GM23338 (cell line): ENCODE data around the gene RHEX. TPM values are rescaled to one million over a fixed set of nuclear protein-coding genes. Genes with fewer than 3 reads are reported as not detected.
"Not testable (repeated sequence)": the region's sequence is repeated elsewhere in the genome, so short reads cannot be mapped to it uniquely, and the experiment has no call there.

Experiments used
- ATAC-seq: fragments of 200-7000 bp; cut with Tn5 transposase; 3 replicates; pipeline ENCODE4 v1.9.1; 2020
- DNase-seq: peaks from one replicate; pipeline ENCODE4 v3.0.0-alpha.2; 2015; ENCODE audit warnings: low spot score
- H2AFZ ChIP-seq: fragments of 200-600 bp; sonication (generic); 2 replicates; pipeline ENCODE4 v1.8.0; 2016; ENCODE audit warnings: antibody characterized with exemption, mild to moderate bottlenecking, moderate library complexity
- H3F3A ChIP-seq: fragments of 200-600 bp; sonication (generic); replicated peaks from 2 replicates; pipeline ENCODE4 v1.8.0; 2017; ENCODE audit warnings: antibody characterized with exemption, mixed run types, low read depth
- H3K27ac ChIP-seq: fragments of 200-600 bp; sonication (generic); 2 replicates; pipeline ENCODE4 v1.6.1; 2016; ENCODE audit warnings: low read depth
- H3K27me3 ChIP-seq: fragments of 200-600 bp; sonication (generic); 2 replicates; pipeline ENCODE4 v1.8.0; 2016; ENCODE audit warnings: mild to moderate bottlenecking, mixed run types, moderate library complexity; ENCODE audit not compliant: insufficient read depth
- H3K36me3 ChIP-seq: fragments of 200-600 bp; sonication (generic); 2 replicates; pipeline ENCODE4 v1.8.0; 2016; ENCODE audit warnings: mild to moderate bottlenecking; ENCODE audit not compliant: insufficient read depth
- H3K4me1 ChIP-seq: fragments of 200-600 bp; sonication (generic); 2 replicates; pipeline ENCODE4 v1.8.0; 2016; ENCODE audit warnings: mild to moderate bottlenecking, moderate library complexity; ENCODE audit not compliant: insufficient read depth
- H3K4me2 ChIP-seq: fragments of 200-600 bp; sonication (generic); 2 replicates; pipeline ENCODE4 v1.7.1; 2017; ENCODE audit warnings: mixed run types
- H3K4me3 ChIP-seq: fragments of 200-600 bp; sonication (generic); 2 replicates; pipeline ENCODE4 v1.6.1; 2016; ENCODE audit warnings: mixed run types
- H3K79me2 ChIP-seq: fragments of 200-600 bp; sonication (generic); replicated peaks from 2 replicates; pipeline ENCODE4 v1.8.0; 2017; ENCODE audit warnings: mild to moderate bottlenecking; ENCODE audit not compliant: insufficient read depth
- H3K9me2 ChIP-seq: fragments of 200-600 bp; sonication (generic); 2 replicates; pipeline ENCODE4 v1.8.0; 2017; ENCODE audit not compliant: insufficient read depth
- H4K20me1 ChIP-seq: fragments of 200-600 bp; sonication (generic); replicated peaks from 2 replicates; pipeline ENCODE4 v1.8.0; 2017; ENCODE audit warnings: mild to moderate bottlenecking; ENCODE audit not compliant: insufficient read depth
- H3K27ac Mint-ChIP-seq: 2 replicates; pipeline ENCODE4 v1.8.0; 2020; ENCODE audit warnings: inconsistent platforms, mild to moderate bottlenecking, moderate library complexity, mixed read lengths
- H3K27me3 Mint-ChIP-seq: 3 replicates; pipeline ENCODE4 v1.8.0; 2022; ENCODE audit warnings: low read depth, mild to moderate bottlenecking, moderate library complexity, mixed read lengths, inconsistent platforms; ENCODE audit not compliant: insufficient read depth, poor library complexity
- H3K36me3 Mint-ChIP-seq: 3 replicates; pipeline ENCODE4 v1.8.0; 2021; ENCODE audit warnings: low read depth, mild to moderate bottlenecking, inconsistent platforms, moderate library complexity, mixed read lengths
- H3K4me1 Mint-ChIP-seq: 3 replicates; pipeline ENCODE4 v1.8.0; 2020; ENCODE audit warnings: mild to moderate bottlenecking, inconsistent platforms, mixed read lengths
- H3K4me3 Mint-ChIP-seq: 3 replicates; pipeline ENCODE4 v1.8.0; 2021; ENCODE audit warnings: moderate library complexity, mild to moderate bottlenecking, inconsistent platforms, mixed read lengths
- H3K9me3 Mint-ChIP-seq: 3 replicates; pipeline ENCODE4 v1.8.0; 2020; ENCODE audit warnings: moderate library complexity, mild to moderate bottlenecking, inconsistent platforms, mixed read lengths
- JUNB ChIP-seq: IDR thresholded peaks from one replicate; pipeline ENCODE4 v1.6.1; 2016; ENCODE audit warnings: antibody characterized with exemption; ENCODE audit not compliant: unreplicated experiment
- POLR2AphosphoS5 ChIP-seq: IDR thresholded peaks from 2 replicates; pipeline ENCODE4 v1.6.1; 2016; ENCODE audit warnings: antibody characterized with exemption, low read depth
- STAT1 ChIP-seq: IDR thresholded peaks from one replicate; pipeline ENCODE4 v1.6.1; 2016; ENCODE audit warnings: antibody characterized with exemption; ENCODE audit not compliant: unreplicated experiment
- ZNF331 ChIP-seq: fragments of 250-450 bp; sonication (Bioruptor Pico); IDR thresholded peaks from 2 replicates; pipeline ENCODE4 v1.5.0; 2020; ENCODE audit warnings: low read depth, mild to moderate bottlenecking, moderate library complexity
- polyA plus RNA-seq: library from polyadenylated mRNA; unstranded; fragments of >200 nt; fragmentation: Nextera tagmentation; extraction: Ambion mirVana; gene quantifications from 2 replicates; pipeline ENCODE4 v1.2.1, GENCODE V29; 2016
- total RNA-seq: library from RNA; depleted of rRNA; stranded (reverse); fragments of >200 nt; shearing (Covaris generic); gene quantifications from 2 replicates; pipeline ENCODE4 v1.2.3, GENCODE V29; 2014
- TF ChIP-seq, protein P1 (sequence below), 2 experiments: fragments of 200-600 bp in 1 of 2; sonication (generic) in 1 of 2; conservative IDR thresholded peaks; 2 replicates each; pipeline versions ENCODE4 v1.5.1 to v1.6.1; 2016 to 2017; ENCODE audit warnings: antibody characterized with exemption in 2 of 2, low read depth in 2 of 2, mild to moderate bottlenecking in 2 of 2, moderate library complexity in 1 of 2
- TF ChIP-seq, protein P2 (sequence below): IDR thresholded peaks from 2 replicates; pipeline ENCODE4 v1.6.1; 2016; ENCODE audit warnings: antibody characterized with exemption
- TF ChIP-seq, protein P3 (sequence below): IDR thresholded peaks from one replicate; pipeline ENCODE4 v1.6.1; 2018; ENCODE audit warnings: antibody characterized with exemption; ENCODE audit not compliant: unreplicated experiment

The RHEX gene
- total and polyA plus RNA-seq, 2 experiments from 2014 or later: not detected

DNA sequence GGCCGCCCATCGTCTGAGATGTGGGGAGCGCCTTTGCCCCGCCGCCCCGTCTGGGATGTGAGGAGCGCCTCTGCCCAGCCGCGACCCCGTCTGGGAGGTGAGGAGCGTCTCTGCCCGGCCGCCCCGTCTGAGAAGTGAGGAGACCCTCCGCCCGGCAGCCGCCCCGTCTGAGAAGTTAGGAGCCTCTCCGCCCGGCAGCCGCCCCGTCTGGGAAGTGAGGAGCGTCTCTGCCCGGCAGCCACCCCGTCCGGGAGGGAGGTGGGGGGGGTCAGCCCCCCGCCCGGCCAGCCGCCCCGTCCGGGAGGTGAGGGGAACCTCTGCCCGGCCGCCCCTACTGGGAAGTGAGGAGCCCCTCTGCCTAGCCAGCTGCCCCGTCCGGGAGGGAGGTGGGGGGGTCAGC is 11.0 kb downstream of the RHEX start:
- not testable (repeated sequence) for H3K27me3 Mint-ChIP-seq, H2AFZ ChIP-seq, H3K27me3 ChIP-seq, H4K20me1 ChIP-seq, DNase-seq, H3K4me1 ChIP-seq, H3K9me2 ChIP-seq, H3K4me3 ChIP-seq, ATAC-seq, H3K79me2 ChIP-seq, H3K4me1 Mint-ChIP-seq, H3K36me3 Mint-ChIP-seq, H3K4me2 ChIP-seq, H3K27ac Mint-ChIP-seq, H3K27ac ChIP-seq, H3F3A ChIP-seq, H3K36me3 ChIP-seq, H3K4me3 Mint-ChIP-seq
- peaks cover 28% of the 10 kb centered on the region for H3K9me3 Mint-ChIP-seq

DNA sequence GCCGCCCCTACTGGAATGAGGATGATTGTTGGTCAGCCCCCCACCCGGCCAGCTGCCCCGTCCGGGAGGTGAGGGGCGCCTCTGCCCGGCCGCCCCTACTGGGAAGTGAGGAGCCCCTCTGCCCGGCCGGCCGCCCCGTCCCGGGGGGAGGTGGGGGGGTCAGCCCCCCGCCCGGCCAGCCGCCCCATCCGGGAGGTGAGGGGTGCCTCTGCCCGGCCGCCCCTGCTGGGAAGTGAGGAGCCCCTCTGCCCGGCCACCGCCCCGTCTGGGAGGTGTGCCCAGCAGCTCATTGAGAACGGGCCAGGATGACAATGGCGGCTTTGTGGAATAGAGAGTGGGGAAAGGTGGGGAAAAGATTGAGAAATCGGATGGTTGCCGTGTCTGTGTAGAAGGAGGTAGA is 11.5 kb downstream of the RHEX start:
- not testable (repeated sequence) for H2AFZ ChIP-seq, H3K27ac ChIP-seq, H4K20me1 ChIP-seq, H3K4me1 Mint-ChIP-seq, H3K4me3 ChIP-seq, H3K4me1 ChIP-seq, H3K4me3 Mint-ChIP-seq, DNase-seq, H3K4me2 ChIP-seq, H3K9me2 ChIP-seq, H3K27me3 Mint-ChIP-seq, H3K36me3 ChIP-seq, H3K79me2 ChIP-seq, H3K27me3 ChIP-seq, H3F3A ChIP-seq, ATAC-seq, H3K27ac Mint-ChIP-seq, H3K36me3 Mint-ChIP-seq
- H3K9me3 Mint-ChIP-seq: peaks cover 28% of the 10 kb centered on the region

DNA sequence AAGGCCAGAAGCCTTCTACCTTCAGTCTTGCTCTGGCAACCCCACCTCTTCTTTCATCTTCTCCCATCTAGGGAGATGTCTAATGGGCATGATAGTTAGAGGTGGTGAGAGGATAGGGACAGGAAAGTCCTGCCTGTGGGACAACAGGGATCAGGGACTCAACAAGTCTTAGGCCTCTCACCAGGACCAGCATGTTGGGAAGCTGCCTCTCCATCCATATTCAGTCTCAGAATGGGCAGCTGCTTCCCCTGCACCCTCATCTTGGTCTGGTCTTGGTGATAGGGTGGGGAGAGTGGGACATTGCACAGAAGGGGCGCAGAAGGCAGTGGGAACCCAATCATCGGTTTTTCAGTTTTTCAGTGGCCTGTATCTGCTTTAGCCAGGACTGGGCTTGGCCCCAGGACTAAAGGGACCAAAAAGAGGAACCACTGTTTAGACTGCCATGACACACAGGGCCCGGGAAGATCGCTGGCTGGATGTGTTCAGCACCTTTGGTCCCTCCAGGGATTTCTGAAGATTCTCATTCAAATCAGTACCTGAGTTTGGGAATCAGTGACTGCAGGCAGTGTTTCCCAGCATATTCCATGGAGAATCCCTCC is 12.7 kb downstream of the RHEX start:
- no peaks in the 10 kb centered on the region for H3K27me3 ChIP-seq
- H3F3A ChIP-seq: no peaks in the 10 kb centered on the region
- no peaks in the 10 kb centered on the region for H3K9me2 ChIP-seq
- H3K36me3 Mint-ChIP-seq: peaks cover 9% of the 10 kb centered on the region
- DNase-seq (no peak), ATAC-seq (no peak)
- H4K20me1 ChIP-seq: no peaks in the 10 kb centered on the region
- H3K4me3 Mint-ChIP-seq: no peak overlapping the region
- H3K27me3 Mint-ChIP-seq: peaks cover 2% of the 10 kb centered on the region
- H3K79me2 ChIP-seq: no peaks in the 10 kb centered on the region
- peaks cover 10% of the 10 kb centered on the region; the same call in 2 of the 3 replicates for H3K4me1 Mint-ChIP-seq
- no peak overlapping the region for H3K4me2 ChIP-seq
- no peaks in the 10 kb centered on the region for H3K4me1 ChIP-seq
- H2AFZ ChIP-seq: no peak overlapping the region
- H3K27ac ChIP-seq: no peak overlapping the region
- no peak overlapping the region for H3K4me3 ChIP-seq
- no peaks in the 10 kb centered on the region for H3K36me3 ChIP-seq
- TF ChIP-seq ZNF331 (CRISPR knock-in tag): no peak
- no peak overlapping the region for H3K27ac Mint-ChIP-seq
- peaks cover 28% of the 10 kb centered on the region for H3K9me3 Mint-ChIP-seq

DNA sequence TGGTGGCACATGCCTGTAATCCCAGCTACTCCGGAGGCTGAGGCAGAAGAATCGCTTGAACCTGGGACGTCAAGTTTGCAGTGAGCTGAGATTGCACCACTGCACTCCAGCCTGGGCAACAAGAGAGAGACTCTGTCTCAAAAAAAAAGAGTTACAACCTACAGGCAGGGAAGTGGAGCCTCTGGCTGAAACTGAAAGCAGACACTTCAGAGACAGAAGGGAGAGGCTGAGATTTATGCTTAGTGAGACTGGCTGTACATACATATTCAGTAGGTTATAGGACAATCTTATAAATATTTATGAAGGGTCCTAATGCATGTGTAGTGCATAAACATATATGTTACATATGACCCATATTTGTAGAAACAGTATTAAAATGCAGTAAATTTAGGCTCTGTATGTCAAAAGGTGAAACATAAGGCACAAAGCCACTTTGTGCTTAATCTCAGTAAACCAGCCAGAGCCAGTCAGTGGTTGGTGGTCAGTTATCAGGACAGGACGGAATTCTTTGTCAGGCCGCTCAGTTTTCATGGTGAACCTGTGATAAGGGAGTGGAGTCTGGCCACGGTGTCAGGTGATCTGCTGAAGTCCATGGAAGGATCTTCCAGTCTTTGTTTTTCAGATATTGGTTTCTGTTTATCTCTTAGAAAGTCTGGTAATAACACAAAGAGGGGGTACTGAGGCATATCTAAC is 13.7 kb downstream of the RHEX start:
- H2AFZ ChIP-seq: peak overlapping the region; percentile 69; the same call in 1 of the 2 replicates
- peaks cover 2% of the 10 kb centered on the region for H3K27me3 Mint-ChIP-seq
- H3K27me3 ChIP-seq: no peaks in the 10 kb centered on the region
- H3K4me3 ChIP-seq: no peak overlapping the region
- H3K4me2 ChIP-seq: no peak overlapping the region
- peaks cover 7% of the 10 kb centered on the region for H3K36me3 Mint-ChIP-seq
- no peak overlapping the region for H3K27ac ChIP-seq
- no peaks in the 10 kb centered on the region for H3K36me3 ChIP-seq
- TF ChIP-seq STAT1: no peak
- no peak for TF ChIP-seq JUNB
- TF ChIP-seq, protein P1, sequence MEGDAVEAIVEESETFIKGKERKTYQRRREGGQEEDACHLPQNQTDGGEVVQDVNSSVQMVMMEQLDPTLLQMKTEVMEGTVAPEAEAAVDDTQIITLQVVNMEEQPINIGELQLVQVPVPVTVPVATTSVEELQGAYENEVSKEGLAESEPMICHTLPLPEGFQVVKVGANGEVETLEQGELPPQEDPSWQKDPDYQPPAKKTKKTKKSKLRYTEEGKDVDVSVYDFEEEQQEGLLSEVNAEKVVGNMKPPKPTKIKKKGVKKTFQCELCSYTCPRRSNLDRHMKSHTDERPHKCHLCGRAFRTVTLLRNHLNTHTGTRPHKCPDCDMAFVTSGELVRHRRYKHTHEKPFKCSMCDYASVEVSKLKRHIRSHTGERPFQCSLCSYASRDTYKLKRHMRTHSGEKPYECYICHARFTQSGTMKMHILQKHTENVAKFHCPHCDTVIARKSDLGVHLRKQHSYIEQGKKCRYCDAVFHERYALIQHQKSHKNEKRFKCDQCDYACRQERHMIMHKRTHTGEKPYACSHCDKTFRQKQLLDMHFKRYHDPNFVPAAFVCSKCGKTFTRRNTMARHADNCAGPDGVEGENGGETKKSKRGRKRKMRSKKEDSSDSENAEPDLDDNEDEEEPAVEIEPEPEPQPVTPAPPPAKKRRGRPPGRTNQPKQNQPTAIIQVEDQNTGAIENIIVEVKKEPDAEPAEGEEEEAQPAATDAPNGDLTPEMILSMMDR (conservative IDR thresholded peaks at IDR 0.05; ENCODE audit: low read depth in 2 of 2): no peak
- TF ChIP-seq, protein P2, sequence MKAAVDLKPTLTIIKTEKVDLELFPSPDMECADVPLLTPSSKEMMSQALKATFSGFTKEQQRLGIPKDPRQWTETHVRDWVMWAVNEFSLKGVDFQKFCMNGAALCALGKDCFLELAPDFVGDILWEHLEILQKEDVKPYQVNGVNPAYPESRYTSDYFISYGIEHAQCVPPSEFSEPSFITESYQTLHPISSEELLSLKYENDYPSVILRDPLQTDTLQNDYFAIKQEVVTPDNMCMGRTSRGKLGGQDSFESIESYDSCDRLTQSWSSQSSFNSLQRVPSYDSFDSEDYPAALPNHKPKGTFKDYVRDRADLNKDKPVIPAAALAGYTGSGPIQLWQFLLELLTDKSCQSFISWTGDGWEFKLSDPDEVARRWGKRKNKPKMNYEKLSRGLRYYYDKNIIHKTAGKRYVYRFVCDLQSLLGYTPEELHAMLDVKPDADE: no peak
- no peak for TF ChIP-seq POLR2AphosphoS5
- TF ChIP-seq ZNF331 (CRISPR knock-in tag): no peak
- TF ChIP-seq, protein P3, sequence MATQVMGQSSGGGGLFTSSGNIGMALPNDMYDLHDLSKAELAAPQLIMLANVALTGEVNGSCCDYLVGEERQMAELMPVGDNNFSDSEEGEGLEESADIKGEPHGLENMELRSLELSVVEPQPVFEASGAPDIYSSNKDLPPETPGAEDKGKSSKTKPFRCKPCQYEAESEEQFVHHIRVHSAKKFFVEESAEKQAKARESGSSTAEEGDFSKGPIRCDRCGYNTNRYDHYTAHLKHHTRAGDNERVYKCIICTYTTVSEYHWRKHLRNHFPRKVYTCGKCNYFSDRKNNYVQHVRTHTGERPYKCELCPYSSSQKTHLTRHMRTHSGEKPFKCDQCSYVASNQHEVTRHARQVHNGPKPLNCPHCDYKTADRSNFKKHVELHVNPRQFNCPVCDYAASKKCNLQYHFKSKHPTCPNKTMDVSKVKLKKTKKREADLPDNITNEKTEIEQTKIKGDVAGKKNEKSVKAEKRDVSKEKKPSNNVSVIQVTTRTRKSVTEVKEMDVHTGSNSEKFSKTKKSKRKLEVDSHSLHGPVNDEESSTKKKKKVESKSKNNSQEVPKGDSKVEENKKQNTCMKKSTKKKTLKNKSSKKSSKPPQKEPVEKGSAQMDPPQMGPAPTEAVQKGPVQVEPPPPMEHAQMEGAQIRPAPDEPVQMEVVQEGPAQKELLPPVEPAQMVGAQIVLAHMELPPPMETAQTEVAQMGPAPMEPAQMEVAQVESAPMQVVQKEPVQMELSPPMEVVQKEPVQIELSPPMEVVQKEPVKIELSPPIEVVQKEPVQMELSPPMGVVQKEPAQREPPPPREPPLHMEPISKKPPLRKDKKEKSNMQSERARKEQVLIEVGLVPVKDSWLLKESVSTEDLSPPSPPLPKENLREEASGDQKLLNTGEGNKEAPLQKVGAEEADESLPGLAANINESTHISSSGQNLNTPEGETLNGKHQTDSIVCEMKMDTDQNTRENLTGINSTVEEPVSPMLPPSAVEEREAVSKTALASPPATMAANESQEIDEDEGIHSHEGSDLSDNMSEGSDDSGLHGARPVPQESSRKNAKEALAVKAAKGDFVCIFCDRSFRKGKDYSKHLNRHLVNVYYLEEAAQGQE: no peak
- H4K20me1 ChIP-seq: no peaks in the 10 kb centered on the region
- H3K4me1 ChIP-seq: no peaks in the 10 kb centered on the region
- DNase-seq: no peak
- no peak overlapping the region for H3K4me3 Mint-ChIP-seq
- no peaks in the 10 kb centered on the region for H3K9me2 ChIP-seq
- no peaks in the 10 kb centered on the region for H3F3A ChIP-seq
- H3K4me1 Mint-ChIP-seq: peaks cover 10% of the 10 kb centered on the region; the same call in 2 of the 3 replicates
- ATAC-seq: no peak
- H3K27ac Mint-ChIP-seq: no peak overlapping the region
- peaks cover 25% of the 10 kb centered on the region for H3K9me3 Mint-ChIP-seq
- no peaks in the 10 kb centered on the region for H3K79me2 ChIP-seq
